NCI-H2196 (cell line): ENCODE data around the gene TFEB.

Experiments
- DNase-seq: peaks from one replicate; lab custom pipeline; 2025; ENCODE audit not compliant: unreplicated experiment; lab: John Stamatoyannopoulos, UW

The TFEB gene

GRCh38 chr6:41691426-41692079, 43.9 kb downstream of the TFEB start:
- no peak for DNase-seq

- DNase-seq: no peak
Measured at GRCh38 chr6:41690541-41691330, 44.7 kb downstream of the TFEB start.

GRCh38 chr6:41689171-41690008, 46.0 kb downstream of the TFEB start:
- DNase-seq: no peak

- DNase-seq: no peak
Measured at GRCh38 chr6:41688256-41688965, 47.0 kb downstream of the TFEB start.

GRCh38 chr6:41687501-41688175, 47.8 kb downstream of the TFEB start:
- DNase-seq: no peak

GRCh38 chr6:41685641-41686380, 49.6 kb downstream of the TFEB start:
- no peak for DNase-seq

GRCh38 chr6:41684311-41685180, 50.9 kb downstream of the TFEB start:
- no peak for DNase-seq

GRCh38 chr6:41683523-41684310, 51.7 kb downstream of the TFEB start:
- peak; percentile 50 for DNase-seq

- DNase-seq: no peak
Measured at GRCh38 chr6:41683273-41683522, 52.2 kb downstream of the TFEB start.

GRCh38 chr6:41682497-41683272, 52.7 kb downstream of the TFEB start:
- no peak for DNase-seq

GRCh38 chr6:41682056-41682477, 53.3 kb downstream of the TFEB start:
- DNase-seq: peak; percentile 88

- DNase-seq: no peak
Measured at GRCh38 chr6:41680182-41680965, 55.0 kb downstream of the TFEB start.

GRCh38 chr6:41679696-41680095, 55.7 kb downstream of the TFEB start:
- no peak for DNase-seq

GRCh38 chr6:41678511-41679084, 56.8 kb downstream of the TFEB start:
- no peak for DNase-seq

- no peak for DNase-seq
Measured at GRCh38 chr6:41677124-41677921, 58.1 kb downstream of the TFEB start.

- DNase-seq: no peak
Measured at GRCh38 chr6:41676431-41676830, 59.0 kb downstream of the TFEB start.
